Vagina (tissue), 2 donors: ENCODE data around the gene NPIPB13.
"Not testable (repeated sequence)": the region's sequence is repeated elsewhere in the genome, so short reads cannot be mapped to it uniquely, and the experiment has no call there.

Experiments
- POLR2A ChIP-seq, 2 donors: fragments of 450-650 bp; IDR thresholded peaks; one replicate each; pipeline ENCODE4 v1.6.1; 2017; ENCODE audit warnings: antibody characterized with exemption in 2 of 2, mild to moderate bottlenecking in 2 of 2, moderate library complexity in 2 of 2
- POLR2AphosphoS5 ChIP-seq, 2 donors: sonication (generic); formaldehyde crosslinking; IDR thresholded peaks; one replicate each; pipeline ENCODE4 v1.9.0; 2017; ENCODE audit warnings: antibody characterized with exemption in 2 of 2, mild to moderate bottlenecking in 2 of 2, low read depth in 1 of 2; ENCODE audit not compliant: insufficient read depth in 1 of 2
- TF ChIP-seq, protein P1 (sequence below), 3 experiments: fragments of 450-650 bp in 2 of 3; fragments of 200-600 bp in 1 of 3; sonication (generic) in 1 of 3; IDR thresholded peaks; one replicate each; pipeline ENCODE4 v1.5.1; 2017 to 2019; ENCODE audit warnings: antibody characterized with exemption in 3 of 3, mild to moderate bottlenecking in 2 of 3, moderate library complexity in 2 of 3

DNA sequence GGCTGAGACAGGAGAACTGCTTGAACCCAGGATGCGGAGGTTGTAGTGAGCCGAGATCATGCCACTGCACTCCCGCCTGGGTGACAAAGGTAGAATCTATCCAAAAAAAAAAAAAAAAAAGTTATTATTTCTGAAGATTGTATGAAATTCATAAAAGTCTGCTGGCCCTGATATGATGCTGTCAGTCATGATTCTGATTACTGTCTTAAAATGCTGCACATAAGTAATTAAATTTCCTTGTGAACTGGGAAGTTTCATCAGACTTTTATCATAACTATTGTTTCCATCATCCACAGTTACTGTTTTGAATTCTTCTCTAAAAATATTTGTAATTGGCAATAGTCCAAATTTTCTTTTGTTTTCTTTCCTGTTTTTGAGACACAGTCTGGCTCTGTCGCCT, at the start of gene NPIPB13:
- TF ChIP-seq, protein P1, sequence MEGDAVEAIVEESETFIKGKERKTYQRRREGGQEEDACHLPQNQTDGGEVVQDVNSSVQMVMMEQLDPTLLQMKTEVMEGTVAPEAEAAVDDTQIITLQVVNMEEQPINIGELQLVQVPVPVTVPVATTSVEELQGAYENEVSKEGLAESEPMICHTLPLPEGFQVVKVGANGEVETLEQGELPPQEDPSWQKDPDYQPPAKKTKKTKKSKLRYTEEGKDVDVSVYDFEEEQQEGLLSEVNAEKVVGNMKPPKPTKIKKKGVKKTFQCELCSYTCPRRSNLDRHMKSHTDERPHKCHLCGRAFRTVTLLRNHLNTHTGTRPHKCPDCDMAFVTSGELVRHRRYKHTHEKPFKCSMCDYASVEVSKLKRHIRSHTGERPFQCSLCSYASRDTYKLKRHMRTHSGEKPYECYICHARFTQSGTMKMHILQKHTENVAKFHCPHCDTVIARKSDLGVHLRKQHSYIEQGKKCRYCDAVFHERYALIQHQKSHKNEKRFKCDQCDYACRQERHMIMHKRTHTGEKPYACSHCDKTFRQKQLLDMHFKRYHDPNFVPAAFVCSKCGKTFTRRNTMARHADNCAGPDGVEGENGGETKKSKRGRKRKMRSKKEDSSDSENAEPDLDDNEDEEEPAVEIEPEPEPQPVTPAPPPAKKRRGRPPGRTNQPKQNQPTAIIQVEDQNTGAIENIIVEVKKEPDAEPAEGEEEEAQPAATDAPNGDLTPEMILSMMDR (IDR thresholded peaks at IDR 0.05), result not testable (repeated sequence)
- TF ChIP-seq POLR2A (IDR thresholded peaks at IDR 0.05); POLR2AphosphoS5 (IDR thresholded peaks at IDR 0.05; ENCODE audit: insufficient read depth in 1 of 2, low read depth in 1 of 2): not testable (repeated sequence)
